GM21528 (cell line): ENCODE measurements around the gene SLC16A9.

Experiments used
- ATAC-seq: cut with Tn5 transposase; IDR thresholded peaks from one replicate; pipeline ENCODE4 v1.9.1; 2021; ENCODE audit warnings: mild to moderate bottlenecking, moderate library complexity; ENCODE audit not compliant: unreplicated experiment, low FRiP score

Gene SLC16A9

GRCh38 chr10:59607970-59608369 is 101.7 kb downstream of the SLC16A9 start:
- no peak for ATAC-seq

- ATAC-seq: no peak
These were observed 103.1 kb downstream of the SLC16A9 start for GRCh38 chr10:59606551-59606961.

- ATAC-seq: no peak
These were observed 107.7 kb downstream of the SLC16A9 start for GRCh38 chr10:59601985-59602384.
